H9 (cell line): ENCODE results near the gene MRAS. TPM values are rescaled to one million over a fixed set of nuclear protein-coding genes. Genes with fewer than 3 reads are reported as not detected.

Experiments used
- DNase-seq: peaks from one replicate; pipeline ENCODE4 v3.0.0-alpha.2; 2017
- H2AFZ ChIP-seq: one replicate; pipeline ENCODE4 v1.6.1; 2013; ENCODE audit warnings: mild to moderate bottlenecking, low read length, control low read depth, moderate library complexity
- H2AK5ac ChIP-seq: 2 replicates; pipeline ENCODE4 v1.6.1; 2013; ENCODE audit warnings: low read length, control low read depth, mixed read lengths; ENCODE audit not compliant: insufficient read length
- H2BK120ac ChIP-seq: one replicate; pipeline ENCODE4 v1.6.1; 2013; ENCODE audit warnings: low read depth, mild to moderate bottlenecking, low read length, control low read depth, inconsistent platforms; ENCODE audit not compliant: poor library complexity, severe bottlenecking
- H2BK12ac ChIP-seq: 2 replicates; pipeline ENCODE4 v1.6.1; 2013; ENCODE audit warnings: low read length, control low read depth, mixed read lengths, low read depth; ENCODE audit not compliant: insufficient read length
- H2BK15ac ChIP-seq: 2 replicates; pipeline ENCODE4 v1.6.1; 2013; ENCODE audit warnings: low read depth, low read length, control low read depth
- H2BK20ac ChIP-seq: one replicate; pipeline ENCODE4 v1.6.1; 2013; ENCODE audit warnings: low read depth, mild to moderate bottlenecking, low read length, control low read depth, inconsistent platforms; ENCODE audit not compliant: poor library complexity, severe bottlenecking
- H2BK5ac ChIP-seq: 2 replicates; pipeline ENCODE4 v1.6.1; 2013; ENCODE audit warnings: low read length, control low read depth, mixed read lengths; ENCODE audit not compliant: insufficient read length
- H3K14ac ChIP-seq: 2 replicates; pipeline ENCODE4 v1.6.1; 2013; ENCODE audit warnings: low read length, control low read depth; ENCODE audit not compliant: insufficient read depth
- H3K18ac ChIP-seq: 2 replicates; pipeline ENCODE4 v1.6.1; 2013; ENCODE audit warnings: low read depth, mild to moderate bottlenecking, mixed read lengths, low read length, control low read depth; ENCODE audit not compliant: insufficient read length
- H3K23ac ChIP-seq: 2 replicates; pipeline ENCODE4 v1.6.1; 2013; ENCODE audit warnings: low read length, control low read depth, mixed read lengths, low read depth; ENCODE audit not compliant: insufficient read length
- H3K23me2 ChIP-seq: 2 replicates; pipeline ENCODE4 v1.6.1; 2013; ENCODE audit warnings: low read depth, mild to moderate bottlenecking, mixed read lengths, low read length, control low read depth; ENCODE audit not compliant: insufficient read length, poor library complexity, severe bottlenecking
- H3K27ac ChIP-seq: 2 replicates; pipeline ENCODE4 v1.5.1; 2013; ENCODE audit warnings: low read length, control low read depth, mixed read lengths, low read depth; ENCODE audit not compliant: insufficient read length
- H3K27me3 ChIP-seq: 2 replicates; pipeline ENCODE4 v1.6.1; 2013; ENCODE audit warnings: low read length, control low read depth, inconsistent platforms; ENCODE audit not compliant: insufficient read depth
- H3K4ac ChIP-seq: 2 replicates; pipeline ENCODE4 v1.6.1; 2013; ENCODE audit warnings: low read depth, mild to moderate bottlenecking, control low read depth, inconsistent platforms, low read length, moderate library complexity
- H3K4me1 ChIP-seq: 2 replicates; pipeline ENCODE4 v1.6.1; 2013; ENCODE audit warnings: low read length, control low read depth, inconsistent platforms; ENCODE audit not compliant: insufficient read depth
- H3K4me2 ChIP-seq: 2 replicates; pipeline ENCODE4 v1.6.1; 2013; ENCODE audit warnings: low read length, control low read depth, mixed read lengths; ENCODE audit not compliant: insufficient read length, insufficient read depth
- H3K56ac ChIP-seq: 2 replicates; pipeline ENCODE4 v1.6.1; 2013; ENCODE audit warnings: low read depth, mild to moderate bottlenecking, mixed read lengths, low read length, control low read depth; ENCODE audit not compliant: insufficient read length
- H3K79me1 ChIP-seq: 2 replicates; pipeline ENCODE4 v1.6.1; 2013; ENCODE audit warnings: low read depth, mild to moderate bottlenecking, moderate library complexity, low read length, control low read depth, inconsistent platforms; ENCODE audit not compliant: insufficient read depth, poor library complexity, severe bottlenecking
- H3K79me2 ChIP-seq: 2 replicates; pipeline ENCODE4 v1.6.1; 2013; ENCODE audit warnings: low read length, control low read depth, inconsistent platforms; ENCODE audit not compliant: insufficient read depth
- H3K9ac ChIP-seq: 2 replicates; pipeline ENCODE4 v1.6.1; 2013; ENCODE audit warnings: low read length, control low read depth, mixed read lengths; ENCODE audit not compliant: insufficient read length; ENCODE audit errors: extremely low read depth
- H3K9me3 ChIP-seq: one replicate; pipeline ENCODE4 v1.6.1; 2013; ENCODE audit warnings: low read depth, low read length, inconsistent platforms; ENCODE audit not compliant: control insufficient read depth
- H3T11ph ChIP-seq: one replicate; pipeline ENCODE4 v1.6.1; 2013; ENCODE audit warnings: mild to moderate bottlenecking, low read length, control low read depth, inconsistent platforms
- H4K20me1 ChIP-seq: one replicate; pipeline ENCODE4 v1.6.1; 2013; ENCODE audit not compliant: control insufficient read depth, insufficient read length, insufficient read depth
- H4K5ac ChIP-seq: 2 replicates; pipeline ENCODE4 v1.6.1; 2013; ENCODE audit warnings: low read depth, mild to moderate bottlenecking, mixed read lengths, low read length, control low read depth; ENCODE audit not compliant: insufficient read length
- H4K8ac ChIP-seq: replicated peaks from 2 replicates; pipeline ENCODE4 v1.6.1; 2013; ENCODE audit warnings: low read length, control low read depth, mixed read lengths, low read depth; ENCODE audit not compliant: insufficient read length
- H4K91ac ChIP-seq: 2 replicates; pipeline ENCODE4 v1.6.1; 2013; ENCODE audit warnings: low read depth, mild to moderate bottlenecking, moderate library complexity, mixed read lengths, low read length, control low read depth; ENCODE audit not compliant: insufficient read length
- H3K27ac Mint-ChIP-seq, 3 experiments: 2 replicates in 2 of 3; 3 replicates in 1 of 3; pipeline ENCODE4 v1.8.0; 2020 to 2021; ENCODE audit warnings: mixed read lengths in 3 of 3, mild to moderate bottlenecking in 1 of 3, moderate library complexity in 1 of 3
- H3K27me3 Mint-ChIP-seq: 2 replicates; pipeline ENCODE4 v1.8.0; 2021; ENCODE audit warnings: low read depth, mild to moderate bottlenecking, moderate library complexity, mixed read lengths
- H3K36me3 Mint-ChIP-seq, 3 experiments: 2 replicates in 2 of 3; 3 replicates in 1 of 3; pipeline ENCODE4 v1.8.0; 2020 to 2021; ENCODE audit warnings: low read depth in 3 of 3, mixed read lengths in 3 of 3; ENCODE audit not compliant: insufficient read depth in 1 of 3
- H3K4me1 Mint-ChIP-seq, 2 experiments: 2 replicates each; pipeline ENCODE4 v1.8.0; 2020; ENCODE audit warnings: mixed read lengths in 2 of 2
- H3K4me3 Mint-ChIP-seq, 2 experiments: 2 replicates in 1 of 2; 3 replicates in 1 of 2; pipeline ENCODE4 v1.8.0; 2020 to 2021; ENCODE audit warnings: mild to moderate bottlenecking in 2 of 2, mixed read lengths in 2 of 2, moderate library complexity in 1 of 2
- H3K9me3 Mint-ChIP-seq, 2 experiments: 2 replicates in 1 of 2; 3 replicates in 1 of 2; pipeline ENCODE4 v1.8.0; 2020; ENCODE audit warnings: mild to moderate bottlenecking in 2 of 2, mixed read lengths in 2 of 2, moderate library complexity in 1 of 2
- CTCF ChIP-seq: fragments of 200-600 bp; sonication (generic); conservative IDR thresholded peaks from 3 replicates; pipeline ENCODE4 v1.8.0; 2021; ENCODE audit warnings: antibody characterized with exemption, mild to moderate bottlenecking
- WGBS: extraction: QIAGEN DNeasy Blood & Tissue Kit; methylation state at CpG from one replicate; pipeline ENCODE4 v1.1.7; 2013; ENCODE audit warnings: missing lambda C conversion rate, low lambda C conversion rate, mixed read lengths; ENCODE audit not compliant: insufficient read length; ENCODE audit errors: extremely low coverage; 5-methylcytosine and 5-hydroxymethylcytosine counted together
- total RNA-seq: library from RNA; stranded (reverse); gene quantifications from 2 replicates; pipeline ENCODE4 v1.2.1, GENCODE V29; 2021

Gene MRAS
- total RNA-seq, 1 experiment from 2014 or later: 10.9 TPM

- no peak for DNase-seq
- Mint-ChIP-seq H3K4me1 (peaks cover 15 to 36% of the 10 kb centered on the region in 2 experiments), H3K9me3 (no peaks in the 10 kb centered on the region), H3K27ac (peak overlapping the region; percentile 38 to 81 (median 63); a peak in 3 of 7 replicates), H3K36me3 (peaks cover 0 to 1% (median 0%) of the 10 kb centered on the region in 3 experiments; a peak in 1 of 7 replicates), H3K4me3 (no peak overlapping the region), H3K27me3 (no peaks in the 10 kb centered on the region)
- Histone ChIP-seq H3K9me3 (no peaks in the 10 kb centered on the region), H3K14ac (peak overlapping the region; percentile 8; the same call in 1 of the 2 replicates), H3K23me2 (no peaks in the 10 kb centered on the region), H2BK20ac (no peak overlapping the region), H3K79me2 (no peaks in the 10 kb centered on the region), H3K4me2 (no peak overlapping the region), H2BK120ac (no peak overlapping the region), H3T11ph (no peak overlapping the region), H3K79me1 (no peaks in the 10 kb centered on the region), H4K91ac (no peak overlapping the region), H3K27me3 (no peaks in the 10 kb centered on the region), H3K4ac (no peak overlapping the region), H3K23ac (no peak overlapping the region), H2AFZ (no peak overlapping the region), H2BK15ac (no peak overlapping the region), H4K20me1 (no peaks in the 10 kb centered on the region), H4K8ac (no peak overlapping the region), H3K27ac (no peak overlapping the region), H2AK5ac (no peak overlapping the region), H2BK5ac (no peak overlapping the region), H2BK12ac (no peak overlapping the region), H3K56ac (no peak overlapping the region), H3K18ac (no peak overlapping the region), H4K5ac (no peak overlapping the region), H3K4me1 (no peaks in the 10 kb centered on the region), H3K9ac (no peak overlapping the region)
- TF ChIP-seq CTCF: no peak
- WGBS: no CpG with 5 or more reads among the region's 9 CpGs
These were observed 12.6 kb downstream of the MRAS start for GRCh38 chr3:138360869-138361525.
